GM12874 (cell line): Measurements from ENCODE around the gene GPC6.

Source experiments
- TF ChIP-seq, protein P1 (sequence below): IDR thresholded peaks from 2 replicates; pipeline ENCODE4 v1.5.1; 2011; ENCODE audit warnings: low read depth, mild to moderate bottlenecking, control low read depth, low read length, moderate library complexity; ENCODE audit not compliant: insufficient read depth

Gene GPC6

GRCh38 chr13:93715866-93716265, 489.3 kb downstream of the GPC6 start:
- TF ChIP-seq, protein P1, sequence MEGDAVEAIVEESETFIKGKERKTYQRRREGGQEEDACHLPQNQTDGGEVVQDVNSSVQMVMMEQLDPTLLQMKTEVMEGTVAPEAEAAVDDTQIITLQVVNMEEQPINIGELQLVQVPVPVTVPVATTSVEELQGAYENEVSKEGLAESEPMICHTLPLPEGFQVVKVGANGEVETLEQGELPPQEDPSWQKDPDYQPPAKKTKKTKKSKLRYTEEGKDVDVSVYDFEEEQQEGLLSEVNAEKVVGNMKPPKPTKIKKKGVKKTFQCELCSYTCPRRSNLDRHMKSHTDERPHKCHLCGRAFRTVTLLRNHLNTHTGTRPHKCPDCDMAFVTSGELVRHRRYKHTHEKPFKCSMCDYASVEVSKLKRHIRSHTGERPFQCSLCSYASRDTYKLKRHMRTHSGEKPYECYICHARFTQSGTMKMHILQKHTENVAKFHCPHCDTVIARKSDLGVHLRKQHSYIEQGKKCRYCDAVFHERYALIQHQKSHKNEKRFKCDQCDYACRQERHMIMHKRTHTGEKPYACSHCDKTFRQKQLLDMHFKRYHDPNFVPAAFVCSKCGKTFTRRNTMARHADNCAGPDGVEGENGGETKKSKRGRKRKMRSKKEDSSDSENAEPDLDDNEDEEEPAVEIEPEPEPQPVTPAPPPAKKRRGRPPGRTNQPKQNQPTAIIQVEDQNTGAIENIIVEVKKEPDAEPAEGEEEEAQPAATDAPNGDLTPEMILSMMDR: no peak

GRCh38 chr13:93716623-93717022, 490.0 kb downstream of the GPC6 start:
- TF ChIP-seq, protein P1: no peak

- TF ChIP-seq, protein P1: no peak
Observed at GRCh38 chr13:93721483-93721882, 494.9 kb downstream of the GPC6 start.

DNA sequence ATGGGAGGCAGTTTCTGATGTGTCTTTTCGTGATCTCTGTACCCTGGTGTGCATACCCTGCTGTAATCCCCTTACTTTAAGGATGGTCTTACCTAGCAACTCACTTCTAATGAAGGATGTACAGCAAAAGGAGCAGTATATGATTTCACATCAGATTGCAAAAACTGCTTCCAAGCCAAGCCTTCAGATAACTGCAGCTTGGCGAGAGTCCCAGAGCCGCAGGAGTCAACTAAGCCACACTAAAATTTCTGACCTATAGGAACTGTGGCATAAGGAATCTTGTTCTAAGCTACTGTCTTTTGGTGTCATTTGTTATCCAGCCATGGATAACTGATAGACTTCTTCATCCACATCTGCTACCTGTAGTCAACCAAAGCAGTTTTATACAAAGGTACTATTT, 496.7 kb downstream of the GPC6 start:
- TF ChIP-seq, protein P1: no peak

GRCh38 chr13:93724187-93724586, 497.6 kb downstream of the GPC6 start:
- TF ChIP-seq, protein P1: no peak

DNA sequence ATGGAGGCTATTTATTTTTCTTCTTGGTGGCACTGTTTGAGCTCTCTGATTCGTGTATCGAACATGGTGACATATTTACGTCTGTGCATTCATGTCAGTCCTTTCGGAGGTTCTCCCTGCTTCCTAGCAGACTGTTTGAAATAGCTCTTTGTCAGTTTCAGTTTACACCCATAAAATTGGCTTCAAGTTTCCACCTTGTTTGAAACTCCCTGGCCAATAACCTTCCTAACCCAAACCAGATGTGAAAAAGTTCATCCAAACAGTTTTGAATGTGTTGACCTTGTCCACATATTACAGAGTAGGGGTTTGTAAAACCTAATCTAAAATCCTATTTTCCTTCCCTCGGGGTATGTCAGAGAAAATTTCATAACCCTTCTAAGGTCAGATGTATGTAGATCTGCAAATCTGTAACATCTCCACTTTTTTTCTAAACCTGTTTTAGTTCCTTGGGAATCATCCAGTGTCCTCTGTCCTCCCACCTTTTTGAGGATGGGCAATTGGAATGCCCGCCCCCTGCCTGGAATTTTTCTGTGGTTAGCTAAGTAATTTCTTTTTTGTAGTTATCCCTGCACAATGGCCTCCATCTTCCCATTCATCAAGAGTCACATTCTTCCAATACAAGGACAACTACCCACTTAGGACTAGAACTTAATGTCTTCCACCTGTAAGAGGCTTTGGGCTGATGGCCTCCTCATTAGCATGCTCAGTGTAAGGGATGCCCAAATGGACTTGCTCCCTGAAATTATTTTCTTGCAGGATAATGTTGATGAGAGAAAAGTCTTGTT, 499.8 kb downstream of the GPC6 start:
- TF ChIP-seq, protein P1: no peak

GRCh38 chr13:93727211-93728141, 500.9 kb downstream of the GPC6 start:
- TF ChIP-seq, protein P1: no peak
